GM18498 (cell line): Measurements from ENCODE around the gene SLC9A6.

Experiments
- ATAC-seq: cut with Tn5 transposase; IDR thresholded peaks from one replicate; pipeline ENCODE4 v1.9.1; 2021; ENCODE audit warnings: mild to moderate bottlenecking, moderate library complexity; ENCODE audit not compliant: unreplicated experiment

Gene SLC9A6

GRCh38 chrX:135985157-135985972, at the start of gene SLC9A6:
Gene SLC9A6, plus strand, starts transcription at chrX:135985435. Its CDS starts 224 bp downstream, at chrX:135985659.
- ATAC-seq: peak; percentile 97

DNA sequence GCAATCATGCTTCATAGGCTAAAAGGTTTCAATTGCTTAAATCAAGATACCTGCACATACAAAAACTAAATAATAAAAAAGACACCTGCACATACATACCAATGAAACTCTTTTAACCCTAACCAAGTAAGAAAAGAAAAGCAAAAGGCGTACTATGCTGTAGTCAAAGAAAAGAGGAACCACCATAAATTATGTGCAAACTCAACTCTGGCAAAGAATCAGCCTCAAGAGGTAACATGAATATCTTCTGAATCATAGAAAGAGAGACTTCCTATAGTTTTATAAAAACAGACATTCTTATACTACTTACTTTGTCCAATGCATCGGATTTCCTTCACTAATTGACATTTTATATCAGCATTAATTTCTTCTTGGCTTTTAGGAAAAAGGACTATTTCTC, 40.7 kb upstream of the SLC9A6 start:
- no peak for ATAC-seq

- no peak for ATAC-seq
These were observed 33.9 kb upstream of the SLC9A6 start for GRCh38 chrX:135951291-135951690.

DNA sequence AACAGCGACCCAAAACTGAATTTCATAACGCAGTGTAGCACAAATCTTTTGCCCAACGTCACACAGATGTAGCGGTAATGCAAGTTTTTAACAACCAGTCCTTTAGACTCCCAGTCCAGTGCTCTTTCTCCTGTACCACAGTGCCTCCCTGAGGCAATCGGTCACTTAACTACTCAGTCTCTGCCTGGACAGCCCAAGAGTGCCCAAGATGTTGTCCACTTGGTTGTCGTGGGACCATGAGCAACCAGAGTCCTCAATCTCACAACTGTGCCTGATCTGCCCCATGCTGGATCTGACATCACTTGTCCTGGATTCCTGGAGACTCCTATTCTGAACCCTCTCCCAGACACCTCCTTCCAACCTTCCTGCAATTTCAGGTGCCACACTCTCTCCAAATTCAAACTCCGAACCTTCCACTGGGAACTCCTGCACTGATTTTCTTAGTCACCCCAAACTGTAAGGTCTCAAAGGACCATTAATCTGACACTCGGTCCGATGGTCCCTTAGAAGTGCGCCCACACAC, 12.1 kb upstream of the SLC9A6 start:
- peak; percentile 26 for ATAC-seq

GRCh38 chrX:135973548-135974278, 11.5 kb upstream of the SLC9A6 start, which contains the start of gene MMGT1:
Gene MMGT1, minus strand, starts transcription at chrX:135973988. Its CDS starts 313 bp downstream, at chrX:135973675.
- ATAC-seq: peak; percentile 84

DNA sequence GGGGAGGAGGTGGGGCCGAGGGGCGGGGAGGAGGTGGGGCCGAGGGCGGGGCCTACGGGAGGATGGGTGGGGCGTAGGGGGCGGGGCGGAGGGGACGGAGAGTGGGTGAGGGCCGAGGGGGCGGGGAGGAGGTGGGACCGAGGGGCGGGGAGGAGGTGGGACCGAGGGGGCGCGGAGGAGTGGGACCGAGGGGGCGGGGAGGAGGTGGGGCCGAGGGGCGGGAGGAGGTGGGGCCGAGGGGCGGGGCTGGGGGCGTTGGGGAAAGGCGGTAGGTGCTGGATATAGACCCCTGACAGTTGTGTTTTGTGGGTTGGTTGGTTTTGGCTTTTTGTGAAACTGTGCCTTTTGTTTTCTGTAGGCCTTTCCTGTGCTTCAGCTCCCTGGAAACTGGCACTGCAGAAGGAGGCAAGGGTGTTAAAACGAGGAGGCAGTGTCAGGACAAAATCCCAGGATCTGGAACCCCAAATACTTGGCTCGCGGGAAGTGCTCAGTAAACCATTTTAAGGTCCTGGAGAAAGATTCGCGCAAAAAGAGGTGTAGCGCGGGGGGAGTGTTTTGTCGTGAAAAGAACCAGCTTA, 10.9 kb upstream of the SLC9A6 start:
- ATAC-seq: no peak

GRCh38 chrX:135975421-135975820, 9.8 kb upstream of the SLC9A6 start:
- ATAC-seq: no peak

GRCh38 chrX:135977611-135978010, 7.6 kb upstream of the SLC9A6 start:
- no peak for ATAC-seq

GRCh38 chrX:135981010-135981409, 4.2 kb upstream of the SLC9A6 start:
- ATAC-seq: no peak

- ATAC-seq: no peak
These were observed 3.6 kb upstream of the SLC9A6 start for GRCh38 chrX:135981668-135982067.

- no peak for ATAC-seq
These were observed 2.4 kb upstream of the SLC9A6 start for GRCh38 chrX:135982860-135983259.

DNA sequence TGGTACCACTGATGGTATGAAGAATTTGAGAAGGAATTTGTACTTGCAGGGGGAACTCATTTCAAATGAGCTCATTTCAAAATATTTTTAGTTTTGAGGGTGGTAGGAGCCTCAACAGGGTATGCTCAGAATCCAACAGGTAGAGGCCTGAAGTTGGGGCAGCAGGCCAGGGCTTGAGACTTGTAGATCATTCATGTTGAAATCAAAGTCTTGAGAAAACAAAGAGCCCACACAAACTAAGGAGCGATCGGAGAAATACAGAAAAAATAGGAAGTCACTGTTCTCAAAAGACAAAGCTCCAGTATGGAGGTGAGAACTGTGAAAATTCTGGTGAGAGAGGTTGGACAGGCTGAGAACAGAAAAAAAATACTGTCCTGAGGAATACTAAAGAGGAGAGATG, 979 bp upstream of the SLC9A6 start:
- ATAC-seq: no peak

- peak; percentile 3 for ATAC-seq
These were observed 461 bp upstream of the SLC9A6 start for GRCh38 chrX:135984791-135985156.

DNA sequence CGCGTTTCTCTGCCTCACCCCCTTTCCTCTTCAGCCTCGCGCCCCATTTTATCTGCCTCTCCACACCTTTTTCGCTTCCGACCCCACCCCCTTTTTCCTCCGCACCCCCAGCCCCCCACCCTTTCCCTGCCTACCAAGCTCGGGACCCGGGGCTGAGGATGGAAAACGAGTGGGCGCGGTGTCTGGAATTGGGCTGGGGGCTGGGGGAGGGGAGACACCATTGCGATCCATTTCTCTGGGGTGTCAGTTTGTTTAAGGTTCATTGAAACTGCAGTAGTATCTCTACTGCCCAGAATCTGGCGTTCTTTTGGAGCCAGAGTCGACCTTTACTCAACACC, 707 bp downstream of the SLC9A6 start:
- ATAC-seq: no peak

DNA sequence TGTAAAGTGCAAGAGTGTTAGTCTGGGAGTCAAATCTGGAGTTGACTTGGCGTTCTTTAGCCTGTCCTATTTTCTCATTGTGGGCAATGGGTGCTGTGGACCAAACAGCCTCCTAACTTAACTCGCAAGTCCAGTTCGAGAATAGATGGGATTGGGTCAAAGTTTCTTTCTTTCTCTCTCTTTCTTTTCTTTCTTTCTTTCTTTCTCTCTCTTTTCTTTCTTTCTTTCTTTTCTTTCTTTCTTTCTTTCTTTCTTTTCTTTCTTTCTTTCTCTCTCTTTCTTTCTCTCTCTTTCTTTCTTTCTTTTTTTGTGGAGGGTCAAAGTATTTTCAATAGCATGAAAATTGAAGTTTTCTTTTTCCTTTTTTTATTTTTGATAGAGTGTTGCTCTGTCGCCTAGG, 3.0 kb downstream of the SLC9A6 start:
- no peak for ATAC-seq

DNA sequence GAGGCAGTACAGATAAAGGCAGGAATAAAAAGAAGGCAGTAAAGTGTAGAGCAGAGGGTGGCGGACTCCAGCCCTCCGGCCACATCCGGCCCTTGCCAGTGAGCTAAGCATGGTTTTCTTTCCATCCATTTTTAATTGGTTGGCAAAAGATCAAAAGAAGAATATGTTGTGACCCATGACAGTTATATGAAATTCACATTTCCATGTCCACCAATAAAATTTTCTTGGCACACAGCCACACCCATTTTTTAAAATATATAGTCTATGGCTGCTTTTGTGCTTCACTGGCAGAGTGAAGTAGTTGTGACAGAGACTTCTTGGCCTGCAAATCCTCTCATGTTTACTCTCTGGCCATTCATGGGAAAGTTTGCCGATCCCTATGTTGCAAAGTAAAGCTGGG, 29.8 kb downstream of the SLC9A6 start:
- ATAC-seq: no peak

DNA sequence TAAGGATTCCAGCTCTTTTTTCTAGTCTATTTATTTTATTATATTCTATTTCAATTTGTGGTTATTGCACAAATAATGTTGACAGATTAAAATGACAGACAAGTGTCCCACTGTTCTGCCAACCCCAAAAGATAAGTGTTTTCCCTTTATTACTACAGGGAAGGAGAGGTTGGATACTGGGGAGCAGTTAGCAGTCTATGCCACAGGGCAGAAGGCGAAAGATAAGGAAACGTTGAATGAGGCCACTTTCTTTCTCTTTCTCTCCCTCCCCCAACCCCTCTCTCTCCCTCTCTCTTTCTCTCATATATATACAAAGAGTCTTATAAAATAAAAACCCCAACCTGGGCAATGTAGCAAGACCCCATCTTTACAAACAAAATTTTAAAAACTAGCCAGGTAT, 31.6 kb downstream of the SLC9A6 start:
- no peak for ATAC-seq

DNA sequence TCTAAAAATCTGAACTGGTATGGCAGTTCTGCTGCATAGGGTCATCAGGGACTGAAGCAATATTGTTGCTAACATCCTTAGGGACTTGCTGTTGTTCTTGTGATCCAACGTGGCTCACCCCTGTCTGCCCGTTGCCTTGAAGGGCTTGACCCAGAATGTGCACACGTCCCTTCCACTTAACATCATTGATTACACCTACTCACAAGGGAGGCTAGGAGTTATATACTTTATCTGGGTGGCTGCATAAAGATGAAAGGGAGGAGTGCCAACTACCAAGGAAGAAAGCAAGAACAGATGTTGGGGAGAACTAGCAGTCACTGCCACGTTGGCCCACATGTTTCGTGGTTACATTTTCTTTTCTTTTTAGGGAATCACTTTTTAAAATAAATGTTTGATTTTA, 34.0 kb downstream of the SLC9A6 start:
- ATAC-seq: no peak

DNA sequence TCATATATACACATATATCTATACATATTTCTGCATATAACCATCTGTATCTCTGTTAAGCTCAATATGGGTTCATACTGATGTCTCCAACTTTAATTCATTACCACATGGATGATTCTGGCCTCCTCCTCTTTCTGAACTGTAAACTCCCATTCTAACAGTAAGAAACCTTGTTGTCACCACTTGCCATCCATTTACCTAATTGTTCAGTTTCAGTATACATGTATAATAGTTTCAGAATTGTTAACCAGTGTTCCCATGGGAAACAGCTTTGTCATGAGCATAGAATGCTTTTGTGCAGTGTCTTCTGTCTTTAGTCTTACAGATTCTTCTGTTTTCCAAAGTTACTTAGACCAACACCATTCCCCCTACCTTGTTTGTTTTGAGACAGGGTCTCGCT, 35.9 kb downstream of the SLC9A6 start:
- ATAC-seq: no peak

GRCh38 chrX:136021903-136022302, 36.7 kb downstream of the SLC9A6 start:
- ATAC-seq: peak; percentile 58

DNA sequence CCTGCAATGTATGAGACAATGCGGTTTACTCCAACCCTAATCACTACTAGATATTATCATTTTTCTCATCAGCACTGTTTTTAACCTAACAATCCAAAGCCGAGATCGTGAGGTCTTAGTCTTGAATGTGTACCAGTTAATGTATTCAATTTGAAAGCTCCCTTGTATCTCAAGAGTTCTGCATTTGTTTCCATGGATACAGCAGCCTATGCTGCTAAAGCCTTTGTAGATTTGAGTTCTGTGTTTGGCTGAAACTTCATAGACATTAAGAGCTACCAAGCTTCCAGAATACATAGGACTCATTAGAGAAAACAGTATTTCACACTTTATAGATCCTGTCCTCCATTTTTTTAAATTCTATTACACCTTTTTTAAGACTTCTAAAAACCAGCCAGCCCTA, 39.9 kb downstream of the SLC9A6 start:
- no peak for ATAC-seq
